HEK293 (cell line): ENCODE results near the gene SLC25A45.

Experiments
- CTCF ChIA-PET: fragments of 350-600 bp; formaldehyde crosslinking; extraction: SDS; loops from one replicate; lab custom pipeline; 2021; ENCODE audit warnings: antibody characterized with exemption; lab: Yijun Ruan, JAX
- POLR2A ChIA-PET: fragments of 300-600 bp; formaldehyde crosslinking; extraction: SDS; loops from one replicate; lab custom pipeline; 2020; ENCODE audit warnings: antibody characterized with exemption, inconsistent platforms; lab: Yijun Ruan, JAX
- H3K27ac ChIP-seq: fragments of 200-500 bp; sonication (Bioruptor generic); 2 replicates; pipeline ENCODE4 v1.5.1; 2014; ENCODE audit warnings: low read depth, low read length, control low read depth, inconsistent platforms; ENCODE audit errors: extremely low read depth
- H3K36me3 ChIP-seq, 2 experiments: fragments of 200-500 bp in 1 of 2; sonication (Bioruptor generic) in 1 of 2; 1 replicate in 1 of 2; 2 replicates in 1 of 2; pipeline ENCODE4 v1.5.1; 2014 to 2017; ENCODE audit warnings: inconsistent platforms in 2 of 2, low read length in 2 of 2; ENCODE audit not compliant: control insufficient read depth in 2 of 2, insufficient read depth in 1 of 2
- H3K4me1 ChIP-seq: fragments of 200-500 bp; sonication (Bioruptor generic); 2 replicates; pipeline ENCODE4 v1.5.1; 2014; ENCODE audit warnings: mild to moderate bottlenecking, low read length, inconsistent platforms; ENCODE audit not compliant: control insufficient read depth, insufficient read depth
- H3K4me3 ChIP-seq: 2 replicates; pipeline ENCODE4 v1.5.1; 2011; ENCODE audit warnings: low read depth, mild to moderate bottlenecking, control low read depth, low read length, moderate library complexity
- H3K9me3 ChIP-seq: fragments of 200-500 bp; sonication (Bioruptor generic); 2 replicates; pipeline ENCODE4 v1.5.1; 2014; ENCODE audit warnings: low read depth, low read length, inconsistent platforms; ENCODE audit not compliant: control insufficient read depth, insufficient read depth
- EGR2 ChIP-seq: fragments of 450-650 bp; formaldehyde crosslinking; IDR thresholded peaks from 2 replicates; pipeline ENCODE4 v1.5.1; 2016; ENCODE audit warnings: low read depth, missing biosample characterization, missing genetic modification characterization
- OSR2 ChIP-seq: fragments of 450-650 bp; formaldehyde crosslinking; IDR thresholded peaks from 2 replicates; pipeline ENCODE4 v1.5.1; 2016; ENCODE audit warnings: missing biosample characterization, missing genetic modification characterization
- OVOL3 ChIP-seq: fragments of 450-650 bp; formaldehyde crosslinking; IDR thresholded peaks from 2 replicates; pipeline ENCODE4 v1.5.1; 2016; ENCODE audit warnings: missing biosample characterization, missing genetic modification characterization
- SP3 ChIP-seq: fragments of 450-650 bp; formaldehyde crosslinking; IDR thresholded peaks from 2 replicates; pipeline ENCODE4 v1.5.1; 2016; ENCODE audit warnings: missing biosample characterization, missing genetic modification characterization
- ZBTB20 ChIP-seq: fragments of 450-650 bp; formaldehyde crosslinking; IDR thresholded peaks from 2 replicates; pipeline ENCODE4 v1.5.1; 2016; ENCODE audit warnings: missing biosample characterization, missing genetic modification characterization
- ZFHX2 ChIP-seq: fragments of 450-650 bp; formaldehyde crosslinking; conservative IDR thresholded peaks from 2 replicates; pipeline ENCODE4 v1.5.1; 2016; ENCODE audit warnings: missing biosample characterization, missing genetic modification characterization
- ZIC2 ChIP-seq: fragments of 450-650 bp; formaldehyde crosslinking; IDR thresholded peaks from 2 replicates; pipeline ENCODE4 v1.5.1; 2016; ENCODE audit warnings: missing biosample characterization, missing genetic modification characterization
- ZNF10 ChIP-seq: fragments of 450-650 bp; formaldehyde crosslinking; IDR thresholded peaks from 2 replicates; pipeline ENCODE4 v1.5.1; 2017; ENCODE audit warnings: missing biosample characterization, missing genetic modification characterization
- ZNF24 ChIP-seq: fragments of 450-650 bp; formaldehyde crosslinking; IDR thresholded peaks from 2 replicates; pipeline ENCODE4 v1.5.1; 2016; ENCODE audit warnings: missing biosample characterization, missing genetic modification characterization
- ZNF350 ChIP-seq: fragments of 450-650 bp; formaldehyde crosslinking; IDR thresholded peaks from 2 replicates; pipeline ENCODE4 v1.5.0; 2017; ENCODE audit warnings: missing biosample characterization, mild to moderate bottlenecking, missing genetic modification characterization
- ZNF362 ChIP-seq: fragments of 450-650 bp; formaldehyde crosslinking; IDR thresholded peaks from 2 replicates; pipeline ENCODE4 v1.5.1; 2016; ENCODE audit warnings: missing biosample characterization, missing genetic modification characterization
- ZNF366 ChIP-seq: fragments of 450-650 bp; formaldehyde crosslinking; conservative IDR thresholded peaks from 2 replicates; pipeline ENCODE4 v1.5.1; 2016; ENCODE audit warnings: missing biosample characterization, missing genetic modification characterization
- ZNF37A ChIP-seq: fragments of 450-650 bp; IDR thresholded peaks from 2 replicates; pipeline ENCODE4 v1.5.1; 2018; ENCODE audit warnings: missing biosample characterization, missing genetic modification characterization
- ZNF513 ChIP-seq: fragments of 450-650 bp; IDR thresholded peaks from 2 replicates; pipeline ENCODE4 v1.5.1; 2018; ENCODE audit warnings: missing biosample characterization, missing genetic modification characterization
- ZNF555 ChIP-seq: fragments of 450-650 bp; formaldehyde crosslinking; conservative IDR thresholded peaks from 2 replicates; pipeline ENCODE4 v1.5.1; 2017; ENCODE audit warnings: missing biosample characterization, mild to moderate bottlenecking, missing genetic modification characterization, inconsistent platforms
- ZNF561 ChIP-seq: fragments of 450-650 bp; IDR thresholded peaks from 2 replicates; pipeline ENCODE4 v1.5.1; 2018; ENCODE audit warnings: missing biosample characterization, missing genetic modification characterization, borderline replicate concordance
- ZNF660 ChIP-seq: fragments of 450-650 bp; IDR thresholded peaks from 2 replicates; pipeline ENCODE4 v1.5.1; 2018; ENCODE audit warnings: missing biosample characterization, mild to moderate bottlenecking, missing genetic modification characterization
- ZNF677 ChIP-seq: fragments of 450-650 bp; IDR thresholded peaks from 2 replicates; pipeline ENCODE4 v1.5.0; 2018; ENCODE audit warnings: missing biosample characterization, mild to moderate bottlenecking, missing genetic modification characterization, moderate library complexity
- ZNF785 ChIP-seq: fragments of 450-650 bp; formaldehyde crosslinking; IDR thresholded peaks from 2 replicates; pipeline ENCODE4 v1.5.1; 2016; ENCODE audit warnings: missing biosample characterization, missing genetic modification characterization
- ZNF791 ChIP-seq: fragments of 450-650 bp; formaldehyde crosslinking; IDR thresholded peaks from 2 replicates; pipeline ENCODE4 v1.5.1; 2016; ENCODE audit warnings: missing biosample characterization, missing genetic modification characterization
- ZNF792 ChIP-seq: fragments of 450-650 bp; formaldehyde crosslinking; IDR thresholded peaks from 2 replicates; pipeline ENCODE4 v1.5.1; 2016; ENCODE audit warnings: missing biosample characterization, missing genetic modification characterization
- ZNF843 ChIP-seq: fragments of 450-650 bp; formaldehyde crosslinking; IDR thresholded peaks from 2 replicates; pipeline ENCODE4 v1.5.1; 2016; ENCODE audit warnings: missing biosample characterization, missing genetic modification characterization
- ZXDB ChIP-seq: fragments of 450-650 bp; formaldehyde crosslinking; IDR thresholded peaks from 2 replicates; pipeline ENCODE4 v1.5.1; 2016; ENCODE audit warnings: missing biosample characterization, missing genetic modification characterization
- TF ChIP-seq, protein P1 (sequence below): fragments of 450-650 bp; formaldehyde crosslinking; IDR thresholded peaks from 2 replicates; pipeline ENCODE4 v1.5.1; 2016; ENCODE audit warnings: missing biosample characterization, missing genetic modification characterization
- TF ChIP-seq, protein P2 (sequence below): fragments of 450-650 bp; formaldehyde crosslinking; IDR thresholded peaks from 2 replicates; pipeline ENCODE4 v1.5.1; 2016; ENCODE audit warnings: missing biosample characterization, missing genetic modification characterization

The SLC25A45 gene

DNA sequence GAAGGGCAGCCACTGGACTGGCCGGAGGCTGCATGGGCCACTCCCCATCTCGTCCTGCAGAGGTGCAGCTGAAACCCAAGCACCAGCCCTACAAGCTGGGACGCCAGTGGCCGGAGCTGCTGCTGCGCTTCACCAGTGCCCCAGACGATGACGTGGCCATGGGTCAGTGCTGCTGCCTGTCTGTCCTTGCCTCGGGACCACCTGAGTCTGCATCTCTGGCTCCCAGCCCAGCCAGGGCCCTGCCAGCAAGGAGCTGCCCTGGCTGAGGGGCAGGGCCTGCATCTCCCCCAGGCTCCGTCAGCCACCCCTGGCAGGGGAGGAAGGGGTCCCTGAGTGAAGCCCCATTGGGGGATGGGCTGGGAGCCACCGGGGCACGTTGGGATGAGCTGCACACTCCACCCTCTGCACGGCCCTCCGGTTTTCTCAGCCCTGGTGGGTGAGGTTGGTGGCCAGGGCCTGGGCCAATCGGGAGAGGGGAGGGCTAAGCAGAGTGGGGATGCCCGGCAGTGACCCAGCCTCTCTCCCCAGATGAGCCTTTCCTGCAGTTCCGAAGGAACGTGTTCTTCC, 11.2 kb upstream of the SLC25A45 start:
- no peaks in the 10 kb centered on the region for H3K4me1 ChIP-seq
- TF ChIP-seq ZNF561 (tag by site-specific recombination) (no peak), SP3 (tag by site-specific recombination) (no peak), ZNF843 (tag by site-specific recombination) (no peak), ZNF366 (tag by site-specific recombination) (no peak), ZXDB (tag by site-specific recombination) (no peak)
- TF ChIP-seq, protein P1, sequence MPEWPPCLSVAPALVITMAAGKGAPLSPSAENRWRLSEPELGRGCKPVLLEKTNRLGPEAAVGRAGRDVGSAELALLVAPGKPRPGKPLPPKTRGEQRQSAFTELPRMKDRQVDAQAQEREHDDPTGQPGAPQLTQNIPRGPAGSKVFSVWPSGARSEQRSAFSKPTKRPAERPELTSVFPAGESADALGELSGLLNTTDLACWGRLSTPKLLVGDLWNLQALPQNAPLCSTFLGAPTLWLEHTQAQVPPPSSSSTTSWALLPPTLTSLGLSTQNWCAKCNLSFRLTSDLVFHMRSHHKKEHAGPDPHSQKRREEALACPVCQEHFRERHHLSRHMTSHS: no peak
- ChIA-PET POLR2A (interaction anchor here (1.3 kb wide), 1 partner anchor 105 kb away, joined by 3 read pairs; the partner anchor contains the start of gene MALAT1), CTCF (interaction anchor here (0.6 kb wide), 1 partner anchor 62 kb away, joined by 3 read pairs; no protein-coding TSS in a partner anchor)
- H3K27ac ChIP-seq: no peak overlapping the region
- peaks cover 0 to 75% of the 10 kb centered on the region in 2 experiments; a peak in 1 of 3 replicates for H3K36me3 ChIP-seq
- no peaks in the 10 kb centered on the region for H3K9me3 ChIP-seq
- no peak overlapping the region for H3K4me3 ChIP-seq

GRCh38 chr11:65392899-65393298, 10.5 kb upstream of the SLC25A45 start:
- Histone ChIP-seq H3K4me3 (no peak overlapping the region), H3K4me1 (no peaks in the 10 kb centered on the region), H3K9me3 (no peaks in the 10 kb centered on the region), H3K36me3 (peaks cover 0 to 74% of the 10 kb centered on the region in 2 experiments; a peak in 1 of 3 replicates), H3K27ac (no peak overlapping the region)
- ChIA-PET CTCF (no interaction called here), POLR2A (interaction anchor here (1.4 kb wide), 1 partner anchor 105 kb away, joined by 3 read pairs; no protein-coding TSS in a partner anchor)
- TF ChIP-seq ZFHX2 (peak; percentile 68), ZNF37A (no peak), EGR2 (tag by site-specific recombination) (peak; percentile 86), ZNF362 (no peak), ZNF785 (tag by site-specific recombination) (no peak)
- TF ChIP-seq, protein P2, sequence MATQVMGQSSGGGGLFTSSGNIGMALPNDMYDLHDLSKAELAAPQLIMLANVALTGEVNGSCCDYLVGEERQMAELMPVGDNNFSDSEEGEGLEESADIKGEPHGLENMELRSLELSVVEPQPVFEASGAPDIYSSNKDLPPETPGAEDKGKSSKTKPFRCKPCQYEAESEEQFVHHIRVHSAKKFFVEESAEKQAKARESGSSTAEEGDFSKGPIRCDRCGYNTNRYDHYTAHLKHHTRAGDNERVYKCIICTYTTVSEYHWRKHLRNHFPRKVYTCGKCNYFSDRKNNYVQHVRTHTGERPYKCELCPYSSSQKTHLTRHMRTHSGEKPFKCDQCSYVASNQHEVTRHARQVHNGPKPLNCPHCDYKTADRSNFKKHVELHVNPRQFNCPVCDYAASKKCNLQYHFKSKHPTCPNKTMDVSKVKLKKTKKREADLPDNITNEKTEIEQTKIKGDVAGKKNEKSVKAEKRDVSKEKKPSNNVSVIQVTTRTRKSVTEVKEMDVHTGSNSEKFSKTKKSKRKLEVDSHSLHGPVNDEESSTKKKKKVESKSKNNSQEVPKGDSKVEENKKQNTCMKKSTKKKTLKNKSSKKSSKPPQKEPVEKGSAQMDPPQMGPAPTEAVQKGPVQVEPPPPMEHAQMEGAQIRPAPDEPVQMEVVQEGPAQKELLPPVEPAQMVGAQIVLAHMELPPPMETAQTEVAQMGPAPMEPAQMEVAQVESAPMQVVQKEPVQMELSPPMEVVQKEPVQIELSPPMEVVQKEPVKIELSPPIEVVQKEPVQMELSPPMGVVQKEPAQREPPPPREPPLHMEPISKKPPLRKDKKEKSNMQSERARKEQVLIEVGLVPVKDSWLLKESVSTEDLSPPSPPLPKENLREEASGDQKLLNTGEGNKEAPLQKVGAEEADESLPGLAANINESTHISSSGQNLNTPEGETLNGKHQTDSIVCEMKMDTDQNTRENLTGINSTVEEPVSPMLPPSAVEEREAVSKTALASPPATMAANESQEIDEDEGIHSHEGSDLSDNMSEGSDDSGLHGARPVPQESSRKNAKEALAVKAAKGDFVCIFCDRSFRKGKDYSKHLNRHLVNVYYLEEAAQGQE (tag by site-specific recombination): no peak

DNA sequence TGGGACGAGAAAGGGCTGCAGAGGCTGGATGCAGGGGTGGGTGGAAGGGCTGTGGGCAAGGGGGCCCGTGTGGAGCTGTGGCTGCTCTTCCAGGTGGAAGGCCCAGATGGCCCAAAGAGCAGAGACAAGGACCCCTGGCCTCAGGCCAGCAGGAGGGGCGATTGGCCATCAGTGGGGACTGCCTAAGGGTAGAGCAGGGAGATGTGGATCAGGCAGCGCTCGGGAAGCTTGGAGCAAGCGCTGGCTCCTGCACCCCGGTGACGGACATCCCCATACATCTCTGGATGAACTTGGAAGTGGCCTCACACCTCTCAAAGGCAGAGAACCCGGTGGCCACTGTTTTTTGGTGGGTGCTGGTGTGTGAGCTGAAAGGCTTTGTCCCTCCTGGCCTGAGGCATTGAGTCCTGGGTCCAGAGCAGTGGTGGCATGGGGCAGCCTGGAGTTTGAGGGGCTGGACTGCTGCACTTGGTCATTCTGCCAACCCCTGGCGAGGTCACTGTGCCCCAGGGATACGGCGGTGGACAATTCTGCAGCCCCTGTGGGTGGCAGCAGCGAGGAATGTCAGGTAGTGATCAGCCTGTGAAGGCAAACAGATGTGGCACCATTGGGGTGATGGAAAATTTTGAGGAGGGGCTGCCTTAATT, 9.9 kb upstream of the SLC25A45 start:
- ChIA-PET POLR2A (interaction anchor here (0.6 to 1.4 kb wide), 2 partner anchors 69 to 105 kb away, joined by 3 to 6 read pairs; no protein-coding TSS in a partner anchor), CTCF (interaction anchor here (0.7 to 1.4 kb wide), 4 partner anchors 11 to 24 kb away, joined by 3 read pairs; no protein-coding TSS in a partner anchor)
- Histone ChIP-seq H3K36me3 (peaks cover 0 to 71% of the 10 kb centered on the region in 2 experiments; a peak in 1 of 3 replicates), H3K4me1 (no peaks in the 10 kb centered on the region), H3K9me3 (no peaks in the 10 kb centered on the region), H3K4me3 (no peak overlapping the region), H3K27ac (no peak overlapping the region)
- TF ChIP-seq ZNF10 (tag by site-specific recombination): no peak
- TF ChIP-seq ZNF513 (tag by site-specific recombination): no peak
- no peak for TF ChIP-seq ZNF350
- TF ChIP-seq ZNF791 (tag by site-specific recombination): no peak
- TF ChIP-seq ZBTB20 (tag by site-specific recombination): no peak
- TF ChIP-seq OVOL3 (tag by site-specific recombination): no peak
- TF ChIP-seq ZNF555 (tag by site-specific recombination): no peak
- no peak for TF ChIP-seq ZNF660 (tag by site-specific recombination)
- no peak for TF ChIP-seq ZNF792
- no peak for TF ChIP-seq ZNF24
- no peak for TF ChIP-seq ZIC2 (tag by site-specific recombination)
- TF ChIP-seq ZNF677 (tag by site-specific recombination): no peak
- TF ChIP-seq OSR2 (tag by site-specific recombination): no peak
